Activated CD4-positive, alpha-beta T cell treated with anti-CD3 and anti-CD28 coated beads for 36 hours (primary cell): ENCODE results near the gene CFAP74. TPM values are rescaled to one million over a fixed set of nuclear protein-coding genes. Genes with fewer than 3 reads are reported as not detected.
A peak's percentile ranks its signal among the peaks of the same experiment; 100 is the strongest.

Experiments
- ATAC-seq: fragments of 200-7000 bp; cut with Tn5 transposase; one replicate; pipeline ENCODE4 v1.10.0; 2021; ENCODE audit warnings: mild to moderate bottlenecking, moderate library complexity
- CTCF ChIA-PET: fragments of 350-600 bp; sonication (Branson Sonifier 250); formaldehyde crosslinking; loops from one replicate; lab custom pipeline; 2021; ENCODE audit warnings: antibody characterized with exemption; lab: Charles Lee
- POLR2A ChIA-PET: fragments of 350-600 bp; sonication (Branson Sonifier 250); formaldehyde crosslinking; loops from one replicate; lab custom pipeline; 2021; ENCODE audit warnings: antibody characterized with exemption, inconsistent platforms; lab: Charles Lee
- DNase-seq: peaks from one replicate; pipeline ENCODE4 v3.0.0-alpha.2; 2020
- H3K27ac Mint-ChIP-seq: one replicate; pipeline ENCODE4 v1.8.0; 2021; ENCODE audit warnings: mixed read lengths
- H3K27me3 Mint-ChIP-seq: one replicate; pipeline ENCODE4 v1.8.0; 2021; ENCODE audit warnings: mixed read lengths
- H3K36me3 Mint-ChIP-seq: one replicate; pipeline ENCODE4 v1.8.0; 2021; ENCODE audit warnings: low read depth, mixed read lengths
- H3K4me1 Mint-ChIP-seq: one replicate; pipeline ENCODE4 v1.8.0; 2021; ENCODE audit warnings: mixed read lengths
- H3K4me3 Mint-ChIP-seq: one replicate; pipeline ENCODE4 v1.8.0; 2021; ENCODE audit warnings: mild to moderate bottlenecking, moderate library complexity, mixed read lengths
- H3K9me3 Mint-ChIP-seq: one replicate; pipeline ENCODE4 v1.8.0; 2021; ENCODE audit warnings: low read depth, mixed read lengths
- intact Hi-C, 2 experiments: fragments of 100-400 bp; cut with DNase I in 1 of 2; cut with micrococcal nuclease in 1 of 2; formaldehyde crosslinking; loops; one replicate each; pipeline versions ENCODE4 v1.14.2 to v1.15.1; 2022 to 2024; cut with DNase I, micrococcal nuclease
- total RNA-seq, 2 experiments: library from RNA; stranded (reverse); gene quantifications; one replicate each; pipeline ENCODE4 v1.2.3, GENCODE V29; 2021

The CFAP74 gene
- total RNA-seq, 2 experiments from 2014 or later: 0.25 TPM; not detected in 1

DNA sequence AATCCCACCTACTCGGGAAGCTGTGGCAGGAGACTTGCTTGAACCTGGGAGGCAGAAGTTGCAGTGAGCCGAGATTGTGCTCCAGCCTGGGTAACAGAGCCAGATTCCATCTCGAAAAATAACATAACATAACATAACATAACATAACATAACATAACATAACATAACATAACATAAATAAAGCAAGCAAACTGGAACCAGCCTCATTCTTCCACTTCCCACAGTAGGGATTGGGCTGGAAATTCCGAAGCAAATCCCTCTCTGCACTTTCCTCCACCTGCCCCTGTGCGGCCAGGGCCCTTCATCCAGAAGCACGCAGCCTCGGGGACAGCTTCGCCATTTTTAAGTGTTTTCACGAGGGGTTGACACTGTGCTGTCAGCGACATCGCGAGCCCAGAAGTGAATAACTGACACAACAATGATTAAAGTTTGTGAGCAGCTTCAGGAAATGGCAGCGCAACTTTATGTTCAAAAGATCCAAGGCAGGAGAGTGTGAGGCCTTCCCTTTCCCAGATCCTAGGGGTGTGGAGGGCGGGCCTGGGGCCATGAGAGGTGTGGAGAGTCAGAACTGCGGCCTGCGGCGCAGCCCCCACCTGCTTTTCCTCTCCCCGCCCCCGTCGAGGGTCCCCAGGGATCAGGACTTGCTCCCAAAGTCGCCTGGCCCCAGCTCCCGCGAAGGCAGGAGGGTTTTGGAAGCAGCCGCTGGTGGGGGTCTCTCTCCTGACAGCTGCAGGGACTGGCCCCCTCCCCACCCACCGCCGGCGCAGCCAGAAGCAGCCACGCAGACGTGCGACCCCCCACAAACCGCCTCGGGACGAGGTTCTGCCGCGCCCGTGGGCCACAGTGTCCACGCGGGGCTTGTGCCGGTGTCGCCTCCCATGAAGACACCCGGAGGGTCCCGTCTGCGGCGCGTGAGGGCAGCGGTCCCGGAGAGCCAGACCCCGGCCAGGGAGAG is 14.9 kb upstream of the CFAP74 start:
- ATAC-seq (no peak), DNase-seq (no peak)
- Mint-ChIP-seq H3K27ac (no peak overlapping the region), H3K4me1 (peaks cover 5% of the 10 kb centered on the region), H3K27me3 (peaks cover 50% of the 10 kb centered on the region), H3K9me3 (no peaks in the 10 kb centered on the region), H3K36me3 (no peaks in the 10 kb centered on the region), H3K4me3 (peak overlapping the region; percentile 35)
- intact Hi-C loops: no loop called here
- ChIA-PET CTCF (interaction anchor here (0.9 kb wide), 1 partner anchor 26 kb away, joined by 3 read pairs; no protein-coding TSS in a partner anchor), POLR2A (interaction anchor here (0.6 to 0.8 kb wide), 2 partner anchors 9 to 339 kb away, joined by 4 read pairs; no protein-coding TSS in a partner anchor)

DNA sequence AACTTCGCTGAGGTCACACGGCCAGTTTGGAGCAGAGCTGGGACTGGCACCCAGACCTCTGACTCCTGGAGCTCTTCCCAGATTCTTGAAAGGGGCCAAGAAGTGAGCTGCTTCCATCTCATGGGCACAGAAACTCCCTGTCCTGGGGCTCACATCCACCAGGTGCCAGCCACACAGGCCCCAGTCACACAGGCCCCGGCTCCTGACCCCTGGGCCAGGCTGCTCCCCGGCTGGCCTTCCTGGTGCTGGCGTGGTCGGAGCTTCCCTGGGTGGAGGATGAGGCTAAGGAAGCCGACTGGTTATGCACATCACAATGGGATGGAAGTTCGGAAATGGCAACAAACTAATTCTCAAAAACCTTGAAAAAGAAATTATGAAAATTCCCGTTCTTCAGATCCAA is 12.5 kb upstream of the CFAP74 start:
- H3K27me3 Mint-ChIP-seq: peaks cover 37% of the 10 kb centered on the region
- H3K4me1 Mint-ChIP-seq: peaks cover 5% of the 10 kb centered on the region
- no peak for DNase-seq
- H3K4me3 Mint-ChIP-seq: no peak overlapping the region
- ChIA-PET CTCF (no interaction called here), POLR2A (no interaction called here)
- intact Hi-C loops: no loop called here
- no peak for ATAC-seq
- H3K36me3 Mint-ChIP-seq: no peaks in the 10 kb centered on the region
- no peaks in the 10 kb centered on the region for H3K9me3 Mint-ChIP-seq
- H3K27ac Mint-ChIP-seq: no peak overlapping the region

DNA sequence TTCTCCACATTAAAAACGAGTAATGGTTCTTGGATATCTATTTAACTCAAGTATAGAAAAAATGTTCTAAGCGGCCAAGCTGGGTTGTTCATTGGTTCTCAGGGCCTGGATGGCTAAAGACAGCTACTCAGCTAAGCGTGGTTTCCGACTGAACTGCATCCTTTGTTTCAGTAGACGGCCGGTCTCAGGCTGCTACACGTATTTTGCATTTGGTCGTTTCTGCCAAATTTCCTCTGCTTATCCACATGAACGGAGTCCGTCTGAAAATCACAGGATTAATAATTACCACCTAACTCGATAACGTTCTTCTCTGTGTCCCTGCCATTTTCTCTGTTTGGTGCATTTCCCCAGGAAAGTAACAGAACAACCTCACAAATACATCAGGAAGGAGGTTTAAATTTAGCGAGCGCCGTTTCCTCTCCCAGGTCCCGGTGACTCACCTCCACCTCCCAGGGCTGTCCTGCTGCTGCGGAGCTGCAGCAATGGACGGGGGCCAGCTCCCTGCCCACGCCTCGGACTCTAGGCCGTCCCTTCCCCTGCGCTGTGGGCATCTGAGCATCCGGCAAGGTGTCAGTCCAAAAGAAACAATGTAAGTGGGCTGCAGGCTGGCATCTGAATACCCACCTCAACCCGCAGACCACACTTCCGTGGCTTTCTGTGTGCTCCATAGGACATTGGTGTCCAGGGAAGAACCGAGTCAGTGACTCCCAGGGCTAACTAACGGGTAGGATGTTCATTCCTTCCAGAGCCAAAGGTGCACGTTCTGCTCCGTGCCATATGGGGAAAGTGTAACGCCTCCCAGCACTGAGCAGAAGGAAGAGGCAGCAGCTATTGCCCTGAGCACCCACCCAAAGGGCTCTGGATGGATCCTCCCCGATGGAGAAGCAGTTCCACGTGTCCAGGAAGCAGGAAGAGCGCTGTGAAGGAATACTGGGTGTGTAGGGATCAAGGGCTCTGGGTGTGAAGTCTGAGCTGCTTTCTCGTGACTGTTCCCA is 11.5 kb upstream of the CFAP74 start:
- H3K4me3 Mint-ChIP-seq: no peak overlapping the region
- ChIA-PET CTCF (interaction anchor here (0.6 kb wide), 1 partner anchor 30 kb away, joined by 3 read pairs; no protein-coding TSS in a partner anchor), POLR2A (no interaction called here)
- H3K36me3 Mint-ChIP-seq: no peaks in the 10 kb centered on the region
- DNase-seq (no peak), ATAC-seq (no peak)
- peaks cover 29% of the 10 kb centered on the region for H3K27me3 Mint-ChIP-seq
- intact Hi-C loops: no loop called here
- H3K27ac Mint-ChIP-seq: no peak overlapping the region
- peaks cover 3% of the 10 kb centered on the region for H3K4me1 Mint-ChIP-seq
- H3K9me3 Mint-ChIP-seq: no peaks in the 10 kb centered on the region

DNA sequence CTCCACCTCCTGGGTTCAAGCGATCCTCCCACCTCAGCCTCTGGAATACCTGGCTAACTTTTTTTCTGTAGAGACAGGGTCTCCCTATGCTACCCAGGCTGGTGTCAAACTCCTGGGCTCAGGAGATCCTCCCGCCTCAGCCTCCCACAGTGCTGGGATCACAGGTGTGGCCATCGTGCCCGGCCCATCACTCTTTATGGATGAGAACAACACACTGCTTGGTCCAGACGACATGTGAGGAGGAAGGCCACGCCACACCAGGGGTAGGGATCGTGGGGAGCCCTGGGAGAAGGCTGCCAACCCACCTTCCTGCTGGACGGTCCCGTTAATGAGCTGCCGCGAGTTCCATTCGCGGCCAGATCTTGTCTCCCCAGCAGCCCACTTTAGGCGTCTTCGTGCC is 10.6 kb upstream of the CFAP74 start:
- CTCF ChIA-PET: no interaction called here
- H3K36me3 Mint-ChIP-seq: no peaks in the 10 kb centered on the region
- POLR2A ChIA-PET: no interaction called here
- no peak for DNase-seq
- H3K27ac Mint-ChIP-seq: no peak overlapping the region
- intact Hi-C loops: no loop called here
- no peak overlapping the region for H3K4me3 Mint-ChIP-seq
- no peaks in the 10 kb centered on the region for H3K9me3 Mint-ChIP-seq
- no peak for ATAC-seq
- peaks cover 3% of the 10 kb centered on the region for H3K4me1 Mint-ChIP-seq
- H3K27me3 Mint-ChIP-seq: peaks cover 29% of the 10 kb centered on the region

DNA sequence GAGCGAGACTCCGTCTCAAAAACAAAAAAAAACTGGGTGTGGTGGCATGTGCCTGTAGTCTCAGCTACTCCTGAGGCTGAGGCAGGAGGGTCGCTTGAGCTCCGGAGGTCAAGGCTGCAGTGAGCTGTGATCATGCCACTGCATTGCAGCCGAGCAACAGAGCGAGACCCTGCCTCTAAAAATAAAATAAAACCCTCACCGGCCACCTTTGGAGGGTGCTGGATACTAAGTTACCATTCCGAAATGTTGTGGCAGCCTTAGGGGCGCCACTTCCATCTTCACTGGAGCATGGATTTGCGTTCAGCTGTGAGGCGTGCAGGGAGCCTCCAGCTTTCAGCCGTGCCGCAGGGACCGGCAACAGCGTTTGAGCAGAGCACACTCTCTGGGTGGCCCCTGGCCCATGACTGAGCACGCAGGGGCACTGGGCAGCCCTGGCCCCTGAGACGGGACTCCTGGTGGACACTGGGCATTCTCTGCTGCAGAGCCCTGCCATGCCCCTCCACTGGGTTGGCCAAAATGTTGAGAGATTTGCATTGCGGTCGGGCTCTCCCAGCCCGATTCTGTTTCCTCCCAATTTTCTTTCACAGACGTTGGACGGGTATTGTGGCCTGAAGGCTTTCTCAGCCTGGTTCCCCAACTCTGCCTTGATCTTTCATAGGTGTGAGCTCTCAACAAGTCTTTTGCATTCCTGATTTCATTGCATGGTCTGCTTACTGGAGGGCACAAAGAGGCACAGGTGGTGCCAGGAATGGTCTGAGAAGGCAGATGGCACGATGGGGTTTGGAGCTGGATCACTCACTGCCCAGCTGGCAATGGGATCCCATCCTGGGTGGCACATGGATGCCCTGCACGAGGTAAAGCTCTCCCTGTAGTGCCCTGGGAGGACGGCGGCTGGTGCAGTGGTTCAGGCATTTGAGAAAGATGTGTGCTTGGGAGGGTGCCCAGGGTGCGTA is 5.8 kb upstream of the CFAP74 start:
- Mint-ChIP-seq H3K36me3 (no peaks in the 10 kb centered on the region), H3K4me1 (no peaks in the 10 kb centered on the region), H3K9me3 (no peaks in the 10 kb centered on the region), H3K27ac (no peak overlapping the region), H3K4me3 (no peak overlapping the region), H3K27me3 (peaks cover 17% of the 10 kb centered on the region)
- ChIA-PET CTCF (no interaction called here), POLR2A (interaction anchor here (0.9 kb wide), 1 partner anchor 9 kb away, joined by 4 read pairs; the partner anchor contains the start of gene GABRD)
- ATAC-seq (no peak), DNase-seq (no peak)
- intact Hi-C loops: no loop called here

DNA sequence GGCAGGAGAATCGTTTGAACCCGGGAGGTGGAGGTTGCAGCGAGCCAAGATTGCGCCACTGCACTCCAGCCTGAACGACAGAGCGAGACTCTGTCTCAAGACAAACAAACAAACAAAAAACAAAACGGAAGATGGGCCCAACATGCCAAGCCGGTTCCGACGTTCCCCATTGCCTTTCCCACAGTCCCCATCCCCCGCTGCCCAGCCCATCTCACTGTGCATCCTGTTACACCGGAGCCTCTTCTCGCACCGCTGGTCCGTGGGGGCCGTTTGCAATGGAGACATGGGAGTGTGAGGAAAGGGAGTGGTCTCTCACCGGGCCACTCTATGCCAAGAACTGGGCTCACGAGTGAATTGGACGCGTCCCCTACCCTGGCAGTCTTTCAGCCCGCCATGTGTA is 1.3 kb upstream of the CFAP74 start:
- CTCF ChIA-PET: interaction anchor here (0.6 kb wide), 1 partner anchor 73 kb away, joined by 3 read pairs; no protein-coding TSS in a partner anchor
- intact Hi-C loops: no loop called here
- no peaks in the 10 kb centered on the region for H3K36me3 Mint-ChIP-seq
- no peaks in the 10 kb centered on the region for H3K9me3 Mint-ChIP-seq
- H3K4me3 Mint-ChIP-seq: no peak overlapping the region
- POLR2A ChIA-PET: no interaction called here
- ATAC-seq (no peak), DNase-seq (no peak)
- H3K27ac Mint-ChIP-seq: no peak overlapping the region
- peaks cover 35% of the 10 kb centered on the region for H3K27me3 Mint-ChIP-seq
- no peaks in the 10 kb centered on the region for H3K4me1 Mint-ChIP-seq

DNA sequence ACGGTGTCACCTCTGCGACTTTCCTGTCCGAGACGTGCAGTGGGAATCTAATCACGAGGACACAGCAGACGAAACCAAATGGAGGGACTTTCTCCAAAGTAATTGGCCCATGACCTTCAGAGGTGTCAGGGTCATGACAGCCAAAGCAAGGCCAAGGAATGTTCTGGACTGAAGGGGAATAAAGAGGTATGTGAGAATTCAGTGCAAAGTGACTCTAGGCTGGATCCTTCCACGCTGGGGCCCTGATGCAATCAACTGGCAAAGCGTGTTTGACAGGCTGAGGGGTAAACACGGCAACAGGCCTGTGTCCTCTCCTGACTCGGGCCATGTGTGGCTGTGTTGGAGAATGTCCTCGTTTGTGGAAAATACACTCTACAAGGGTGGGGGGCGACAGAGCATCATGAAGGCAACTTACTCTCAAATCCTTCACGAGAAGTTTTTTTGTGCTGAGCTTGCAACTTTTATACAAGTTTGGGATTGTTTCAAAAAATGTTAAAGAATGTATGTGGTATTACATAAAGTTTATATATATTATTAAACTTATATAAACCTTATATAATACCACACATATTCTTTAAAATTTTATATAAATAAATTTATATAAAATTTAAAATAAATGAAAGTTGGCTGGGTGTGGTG is 1.7 kb downstream of the CFAP74 start:
- intact Hi-C loops: no loop called here
- H3K4me1 Mint-ChIP-seq: no peaks in the 10 kb centered on the region
- ATAC-seq (no peak), DNase-seq (no peak)
- H3K27ac Mint-ChIP-seq: no peak overlapping the region
- no peaks in the 10 kb centered on the region for H3K9me3 Mint-ChIP-seq
- H3K36me3 Mint-ChIP-seq: no peaks in the 10 kb centered on the region
- ChIA-PET POLR2A (no interaction called here), CTCF (interaction anchor here (0.6 kb wide), 1 partner anchor 72 kb away, joined by 3 read pairs; no protein-coding TSS in a partner anchor)
- peaks cover 40% of the 10 kb centered on the region for H3K27me3 Mint-ChIP-seq
- H3K4me3 Mint-ChIP-seq: no peak overlapping the region

DNA sequence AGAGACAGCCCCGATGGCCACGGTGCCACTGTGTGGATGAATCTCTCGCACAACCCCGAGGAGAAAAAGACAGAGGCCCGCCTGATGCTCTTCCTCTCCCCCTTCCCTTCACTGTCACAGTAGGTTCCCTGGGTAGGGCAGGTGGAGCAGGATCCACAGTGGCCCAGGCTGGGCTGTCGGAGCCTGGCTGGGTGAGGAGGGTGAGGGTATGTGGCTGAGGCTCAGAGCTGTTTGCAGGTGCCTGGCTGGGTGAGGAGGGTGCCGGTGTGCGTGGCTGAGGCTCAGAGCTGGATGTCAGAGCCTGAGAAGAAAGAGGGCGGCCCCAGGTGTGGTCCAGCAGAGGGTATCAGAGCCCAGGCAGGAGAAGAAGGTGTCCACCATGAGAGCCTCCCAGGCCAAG is 2.7 kb downstream of the CFAP74 start:
- Mint-ChIP-seq H3K4me3 (no peak overlapping the region), H3K27me3 (peaks cover 38% of the 10 kb centered on the region), H3K9me3 (no peaks in the 10 kb centered on the region), H3K4me1 (peaks cover 6% of the 10 kb centered on the region), H3K36me3 (no peaks in the 10 kb centered on the region), H3K27ac (no peak overlapping the region)
- ChIA-PET POLR2A (interaction anchor here (0.6 kb wide), 1 partner anchor 54 kb away, joined by 3 read pairs; no protein-coding TSS in a partner anchor), CTCF (interaction anchor here (0.6 to 1.6 kb wide), 2 partner anchors 43 to 71 kb away, joined by 3 read pairs; no protein-coding TSS in a partner anchor)
- ATAC-seq: no peak
- intact Hi-C loops: no loop called here
- no peak for DNase-seq

DNA sequence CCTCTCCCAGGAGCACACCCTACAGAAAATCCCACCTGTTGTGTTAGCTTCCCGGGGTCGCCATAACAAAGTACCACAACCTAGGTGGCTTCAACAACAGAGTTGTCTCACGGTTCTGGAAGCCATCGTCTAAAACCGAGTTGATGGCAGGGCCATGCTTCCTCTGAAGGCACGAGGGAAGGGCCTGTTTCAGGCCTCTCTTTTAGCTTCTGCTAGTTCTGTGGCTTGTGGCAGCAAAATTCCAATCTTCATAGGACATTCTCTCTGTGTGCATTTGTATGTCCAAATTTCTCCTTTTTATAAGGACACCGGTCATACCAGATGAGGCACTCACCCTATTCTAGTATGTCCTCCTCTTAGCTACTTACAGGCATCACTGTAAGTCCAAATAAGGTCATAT is 3.2 kb downstream of the CFAP74 start:
- no peak for DNase-seq
- no peaks in the 10 kb centered on the region for H3K36me3 Mint-ChIP-seq
- peaks cover 36% of the 10 kb centered on the region for H3K27me3 Mint-ChIP-seq
- ChIA-PET POLR2A (interaction anchor here (0.6 kb wide), 1 partner anchor 54 kb away, joined by 3 read pairs; no protein-coding TSS in a partner anchor), CTCF (interaction anchor here (1.6 kb wide), 1 partner anchor 44 kb away, joined by 3 read pairs; no protein-coding TSS in a partner anchor)
- no peaks in the 10 kb centered on the region for H3K9me3 Mint-ChIP-seq
- H3K4me1 Mint-ChIP-seq: peaks cover 6% of the 10 kb centered on the region
- intact Hi-C loops: no loop called here
- no peak overlapping the region for H3K27ac Mint-ChIP-seq
- no peak for ATAC-seq
- no peak overlapping the region for H3K4me3 Mint-ChIP-seq

DNA sequence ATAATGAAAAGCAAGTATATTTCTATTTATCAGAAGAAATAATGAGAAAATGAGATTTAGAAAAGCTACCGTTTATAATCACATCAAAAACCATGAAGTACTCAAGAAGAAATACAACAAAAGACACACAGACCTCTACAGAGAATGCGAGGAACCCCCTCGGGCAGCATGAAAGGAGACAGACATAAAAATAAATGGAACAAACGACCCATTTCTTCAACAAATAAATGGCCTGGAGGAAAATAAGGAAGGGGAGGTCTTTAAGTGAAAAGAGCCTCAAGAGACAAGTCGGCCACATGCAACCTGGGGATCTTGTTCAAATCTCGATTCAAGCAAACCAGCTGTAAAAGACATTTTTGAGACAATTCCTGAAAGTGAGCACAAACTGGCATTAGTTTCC is 6.0 kb downstream of the CFAP74 start:
- H3K27me3 Mint-ChIP-seq: peaks cover 20% of the 10 kb centered on the region
- H3K36me3 Mint-ChIP-seq: no peaks in the 10 kb centered on the region
- peaks cover 6% of the 10 kb centered on the region for H3K4me1 Mint-ChIP-seq
- ChIA-PET CTCF (no interaction called here), POLR2A (no interaction called here)
- H3K9me3 Mint-ChIP-seq: no peaks in the 10 kb centered on the region
- intact Hi-C loops: no loop called here
- no peak overlapping the region for H3K4me3 Mint-ChIP-seq
- DNase-seq: no peak
- no peak overlapping the region for H3K27ac Mint-ChIP-seq
- ATAC-seq: no peak
